ENCODE results near the gene SMIM36.

DNA sequence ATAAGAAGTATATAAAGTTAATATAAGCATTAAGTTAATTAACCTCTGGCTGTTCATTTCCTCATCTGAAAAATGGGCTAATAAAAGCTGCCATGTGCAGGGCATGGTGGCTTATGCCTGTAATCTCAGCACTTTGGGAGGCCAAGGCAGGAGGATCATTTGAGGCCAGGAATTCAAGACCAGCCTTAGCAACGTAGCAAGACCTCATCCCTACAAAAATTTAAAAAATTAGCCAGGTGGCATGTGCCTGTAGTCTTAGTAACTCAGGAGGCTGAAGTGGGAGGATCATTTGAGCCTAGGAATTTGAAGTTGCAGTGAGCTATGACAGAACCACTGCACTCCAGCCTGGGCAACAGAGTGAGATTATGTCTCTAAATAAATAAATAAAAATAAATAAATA lies 49.0 kb downstream of the SMIM36 start:
- TF ChIP-seq, protein P1, sequence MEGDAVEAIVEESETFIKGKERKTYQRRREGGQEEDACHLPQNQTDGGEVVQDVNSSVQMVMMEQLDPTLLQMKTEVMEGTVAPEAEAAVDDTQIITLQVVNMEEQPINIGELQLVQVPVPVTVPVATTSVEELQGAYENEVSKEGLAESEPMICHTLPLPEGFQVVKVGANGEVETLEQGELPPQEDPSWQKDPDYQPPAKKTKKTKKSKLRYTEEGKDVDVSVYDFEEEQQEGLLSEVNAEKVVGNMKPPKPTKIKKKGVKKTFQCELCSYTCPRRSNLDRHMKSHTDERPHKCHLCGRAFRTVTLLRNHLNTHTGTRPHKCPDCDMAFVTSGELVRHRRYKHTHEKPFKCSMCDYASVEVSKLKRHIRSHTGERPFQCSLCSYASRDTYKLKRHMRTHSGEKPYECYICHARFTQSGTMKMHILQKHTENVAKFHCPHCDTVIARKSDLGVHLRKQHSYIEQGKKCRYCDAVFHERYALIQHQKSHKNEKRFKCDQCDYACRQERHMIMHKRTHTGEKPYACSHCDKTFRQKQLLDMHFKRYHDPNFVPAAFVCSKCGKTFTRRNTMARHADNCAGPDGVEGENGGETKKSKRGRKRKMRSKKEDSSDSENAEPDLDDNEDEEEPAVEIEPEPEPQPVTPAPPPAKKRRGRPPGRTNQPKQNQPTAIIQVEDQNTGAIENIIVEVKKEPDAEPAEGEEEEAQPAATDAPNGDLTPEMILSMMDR (conservative IDR thresholded peaks at IDR 0.05; ENCODE audit: low read length) = no peak
- no peak for TF ChIP-seq EZH2phosphoT487 (IDR thresholded peaks at IDR 0.05; ENCODE audit: borderline replicate concordance, low read depth, low read length)
